OCI-LY3 (cell line): ENCODE results near the gene SLC17A9.
A peak's percentile ranks its signal among the peaks of the same experiment; 100 is the strongest.

Experiments
- EZH2phosphoT487 ChIP-seq: fragments of 200-600 bp; shearing (Covaris generic); IDR thresholded peaks from 2 replicates; pipeline ENCODE4 v1.6.1; 2018; ENCODE audit warnings: antibody characterized with exemption, mixed run types, low read depth
- TF ChIP-seq, protein P1 (sequence below): fragments of 200-600, 300-600 bp; sonication (generic); IDR thresholded peaks from 2 replicates; pipeline ENCODE4 v1.5.1; 2014; ENCODE audit warnings: antibody characterized with exemption, low read length, low read depth

- TF ChIP-seq, protein P1, sequence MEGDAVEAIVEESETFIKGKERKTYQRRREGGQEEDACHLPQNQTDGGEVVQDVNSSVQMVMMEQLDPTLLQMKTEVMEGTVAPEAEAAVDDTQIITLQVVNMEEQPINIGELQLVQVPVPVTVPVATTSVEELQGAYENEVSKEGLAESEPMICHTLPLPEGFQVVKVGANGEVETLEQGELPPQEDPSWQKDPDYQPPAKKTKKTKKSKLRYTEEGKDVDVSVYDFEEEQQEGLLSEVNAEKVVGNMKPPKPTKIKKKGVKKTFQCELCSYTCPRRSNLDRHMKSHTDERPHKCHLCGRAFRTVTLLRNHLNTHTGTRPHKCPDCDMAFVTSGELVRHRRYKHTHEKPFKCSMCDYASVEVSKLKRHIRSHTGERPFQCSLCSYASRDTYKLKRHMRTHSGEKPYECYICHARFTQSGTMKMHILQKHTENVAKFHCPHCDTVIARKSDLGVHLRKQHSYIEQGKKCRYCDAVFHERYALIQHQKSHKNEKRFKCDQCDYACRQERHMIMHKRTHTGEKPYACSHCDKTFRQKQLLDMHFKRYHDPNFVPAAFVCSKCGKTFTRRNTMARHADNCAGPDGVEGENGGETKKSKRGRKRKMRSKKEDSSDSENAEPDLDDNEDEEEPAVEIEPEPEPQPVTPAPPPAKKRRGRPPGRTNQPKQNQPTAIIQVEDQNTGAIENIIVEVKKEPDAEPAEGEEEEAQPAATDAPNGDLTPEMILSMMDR = peak; percentile 84
- no peak for TF ChIP-seq EZH2phosphoT487
These were observed 19.7 kb downstream of the SLC17A9 start for GRCh38 chr20:62971950-62972844.
